Measurements from ENCODE around the gene HEPN1. TPM values are rescaled to one million over a fixed set of nuclear protein-coding genes. Genes with fewer than 3 reads are reported as not detected.
"Not testable (repeated sequence)": the region's sequence is repeated elsewhere in the genome, so short reads cannot be mapped to it uniquely, and the experiment has no call there.

Gene HEPN1
- total RNA-seq, 1 experiment from 2014 or later, result not detected

- DNase-seq (ENCODE audit: low spot score), result no peak
Observed at GRCh38 chr11:124942466-124943253, 23.6 kb downstream of the HEPN1 start.

- DNase-seq (ENCODE audit: low spot score), result no peak
Observed at GRCh38 chr11:124943254-124943616, 24.2 kb downstream of the HEPN1 start.

GRCh38 chr11:124943741-124944140 is 24.7 kb downstream of the HEPN1 start:
- DNase-seq (ENCODE audit: low spot score), result no peak

DNA sequence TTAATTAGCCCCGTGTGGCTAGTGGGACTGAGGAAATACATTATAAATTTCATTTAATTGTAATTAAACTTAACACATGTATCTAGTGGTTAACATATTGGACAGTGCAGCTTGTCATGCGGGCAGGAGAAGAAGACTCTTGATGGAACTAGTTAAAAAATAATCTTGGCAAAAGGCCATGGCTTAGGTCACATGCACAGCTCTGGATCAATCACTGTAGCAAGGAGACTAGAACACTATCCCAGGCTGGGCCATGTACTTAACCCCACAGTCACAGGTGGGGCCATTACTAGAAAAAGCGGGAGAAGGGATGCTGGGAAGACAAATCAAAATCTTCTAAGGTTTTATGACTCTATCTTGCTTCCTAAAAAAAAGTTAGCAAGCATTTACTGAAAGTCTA is 25.5 kb downstream of the HEPN1 start:
- DNase-seq (ENCODE audit: low spot score), result no peak

DNA sequence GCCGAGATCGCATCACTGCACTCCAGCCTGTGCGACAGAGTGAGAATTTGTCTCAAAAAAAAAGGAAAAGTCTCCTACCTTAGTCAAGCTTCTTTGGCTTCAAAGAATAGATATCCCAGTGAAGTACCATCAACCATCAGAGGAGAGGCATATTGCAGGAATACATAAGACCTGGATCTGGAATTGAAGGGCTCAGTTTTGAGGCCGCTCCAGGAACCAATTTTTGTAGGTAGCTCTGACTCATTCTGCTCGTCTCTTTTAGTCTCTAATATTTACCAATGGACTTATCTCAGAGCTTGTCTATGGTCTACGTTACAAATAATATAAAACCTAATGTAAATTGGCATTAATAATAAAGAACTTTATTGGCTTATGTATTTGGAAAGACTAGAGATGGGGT is 26.8 kb downstream of the HEPN1 start:
- no peak for DNase-seq (ENCODE audit: low spot score)

DNA sequence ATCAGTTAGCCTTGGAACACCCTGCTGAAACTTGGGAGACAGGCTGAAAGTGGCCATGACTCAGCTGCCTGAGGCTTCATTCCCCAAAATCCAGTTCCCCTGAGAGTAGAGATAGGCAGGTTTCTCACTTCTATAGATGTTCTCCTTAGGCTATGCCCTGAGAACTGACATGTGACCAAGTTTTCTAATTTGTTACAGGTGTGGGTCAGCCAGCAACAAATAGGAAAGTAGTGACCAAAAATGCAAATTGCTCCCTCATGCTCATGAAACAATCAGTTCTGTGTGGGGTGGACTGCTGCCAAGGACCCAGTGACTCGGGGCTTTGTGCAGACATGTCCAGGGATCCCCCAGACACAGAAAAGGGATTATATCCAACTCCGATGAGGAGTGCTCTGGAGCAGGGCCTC is 27.7 kb downstream of the HEPN1 start:
- DNase-seq (ENCODE audit: low spot score), result no peak

GRCh38 chr11:124950601-124951330 is 31.7 kb downstream of the HEPN1 start:
- DNase-seq (ENCODE audit: low spot score), result no peak

GRCh38 chr11:124951341-124951740 is 32.3 kb downstream of the HEPN1 start:
- no peak for DNase-seq (ENCODE audit: low spot score)

DNA sequence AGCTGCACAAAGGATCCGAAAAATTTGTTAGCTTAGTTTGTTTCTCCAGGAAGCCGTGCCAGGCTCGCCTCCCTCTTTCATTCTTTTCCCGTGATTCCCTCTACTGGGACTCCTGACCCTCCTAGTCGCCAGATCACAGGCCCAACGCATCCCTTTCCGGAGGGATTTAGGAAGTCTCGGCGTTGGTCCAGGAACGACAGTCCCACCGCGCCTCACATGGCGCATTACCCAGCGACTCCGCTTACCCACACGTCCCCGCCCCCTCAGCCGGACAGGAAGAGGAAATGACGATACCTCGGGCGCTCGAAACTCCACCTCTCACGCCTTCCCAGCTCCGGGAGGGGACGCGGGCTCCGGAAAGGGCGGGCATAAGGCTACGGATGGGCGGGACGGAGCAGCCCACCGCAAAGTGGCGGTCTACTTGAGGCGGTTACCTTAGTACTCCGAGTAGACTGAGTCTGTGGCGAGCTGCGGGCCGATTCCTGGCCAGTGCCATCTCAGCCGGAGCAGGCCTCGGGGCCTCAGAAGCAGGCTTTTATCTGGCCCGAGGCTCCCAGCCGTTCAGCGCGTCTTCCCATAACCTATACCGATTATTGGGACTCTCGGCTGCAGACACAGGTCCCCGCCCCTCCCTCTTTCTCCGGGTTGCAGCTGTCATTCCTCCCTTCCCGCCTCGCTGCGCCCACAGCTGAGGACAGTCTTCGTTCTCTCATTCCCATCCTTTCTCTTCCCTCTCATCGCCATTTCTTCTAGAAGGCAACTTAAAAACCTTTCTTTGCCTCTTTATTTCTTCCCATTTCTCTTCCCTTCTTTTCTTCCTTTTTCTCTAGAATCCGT is 34.9 kb downstream of the HEPN1 start, which contains the start of gene CCDC15:
Gene CCDC15, plus strand, starts transcription at position 450 of the 837 bp plus-strand sequence. CDS start 531 bp downstream, outside the sequence.
- DNase-seq (ENCODE audit: low spot score), result peak; percentile 99

- DNase-seq (ENCODE audit: low spot score), result no peak
Observed at GRCh38 chr11:124954590-124954955, 35.5 kb downstream of the HEPN1 start.

DNA sequence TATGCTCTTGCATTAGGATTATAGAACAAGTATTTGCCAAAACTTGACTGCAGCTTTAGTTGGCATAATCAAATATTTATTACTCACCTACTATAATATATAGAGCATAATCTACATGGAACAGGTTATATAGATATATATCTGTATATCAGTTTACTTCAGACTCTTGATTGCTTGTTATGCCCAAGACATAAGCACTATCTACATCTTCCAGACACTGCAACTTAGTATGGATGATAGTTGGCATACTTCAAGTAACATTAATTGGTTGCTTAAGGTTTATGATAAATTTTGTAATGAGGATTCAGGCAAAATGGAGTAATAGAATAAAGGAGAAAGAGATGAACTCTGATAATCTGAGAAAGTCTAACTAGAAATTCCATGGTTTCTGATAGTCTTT is 36.0 kb downstream of the HEPN1 start:
- no peak for DNase-seq (ENCODE audit: low spot score)

DNA sequence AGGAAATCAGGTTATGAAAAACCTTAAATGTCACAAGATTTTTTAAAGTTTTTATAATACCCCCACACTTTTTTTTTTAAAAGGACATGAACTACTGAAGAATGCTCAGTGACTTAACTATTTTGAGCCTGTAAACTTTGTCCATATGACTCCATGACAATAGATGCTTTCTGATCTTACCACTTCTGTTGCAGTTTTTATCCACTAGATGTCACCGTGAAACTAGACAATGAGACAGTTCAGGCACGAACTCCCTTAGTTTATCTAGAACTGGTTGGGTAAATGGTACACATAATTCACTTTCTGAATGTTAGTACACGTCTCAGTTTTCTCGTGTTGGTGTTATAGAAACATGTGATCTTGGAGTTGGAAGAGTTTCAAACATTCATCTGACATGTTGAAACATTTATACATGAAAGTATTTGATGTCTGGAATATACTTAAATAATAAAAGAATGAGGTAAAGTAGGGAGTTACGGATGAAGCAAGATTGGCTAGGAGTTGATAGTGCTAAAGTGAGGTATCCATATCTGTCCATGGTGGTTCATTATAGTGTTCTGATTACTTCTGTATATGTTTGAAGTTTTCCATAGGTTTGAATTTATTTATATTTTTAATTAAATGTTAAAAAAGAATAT is 43.0 kb downstream of the HEPN1 start:
- DNase-seq (ENCODE audit: low spot score), result peak; percentile 80

DNA sequence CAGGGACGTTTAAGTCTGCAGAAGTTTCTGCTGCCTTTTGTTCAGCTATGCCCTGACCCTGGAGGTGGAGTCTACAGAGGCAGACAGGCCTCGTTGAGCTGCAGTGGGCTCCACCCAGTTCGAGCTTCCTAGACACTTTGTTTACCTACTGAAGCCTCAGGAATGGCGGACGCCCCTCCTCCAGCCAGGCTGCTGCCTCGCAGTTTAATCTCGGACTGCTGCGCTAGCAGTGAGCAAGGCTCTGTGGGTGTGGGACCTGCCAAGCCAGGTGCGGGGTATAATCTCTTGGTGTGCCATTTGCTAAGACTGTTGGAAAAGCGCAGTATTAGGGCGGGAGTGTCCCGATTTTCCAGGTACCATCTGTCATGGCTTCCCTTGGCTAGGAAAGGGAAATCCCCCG is 49.1 kb downstream of the HEPN1 start:
- not testable (repeated sequence) for DNase-seq (ENCODE audit: low spot score)

Other genes with a start within 250 kb of the HEPN1 start
- gene SIAE, start 245.5 kb upstream of the HEPN1 start, total RNA-seq (2014; rRNA removed; shearing (Covaris generic)), result 18.7 and 22.8 TPM in 2 replicates
- gene SPA17, start 245.3 kb upstream of the HEPN1 start, total RNA-seq (2014; rRNA removed; shearing (Covaris generic)), result 18.6 and 22.4 TPM in 2 replicates
- gene NRGN, start 179.3 kb upstream of the HEPN1 start, total RNA-seq (2014; rRNA removed; shearing (Covaris generic)), result 7.1 and 9.4 TPM in 2 replicates
- gene VSIG2, start 167.0 kb upstream of the HEPN1 start, total RNA-seq (2014; rRNA removed; shearing (Covaris generic)), result not detected in 2 replicates
- 0.33 TPM in 1 of 2 replicates, not detected in the other for gene ESAM, start 157.0 kb upstream of the HEPN1 start, total RNA-seq (2014; rRNA removed; shearing (Covaris generic))
- 10.7 and 13.2 TPM in 2 replicates for gene MSANTD2, start 118.8 kb upstream of the HEPN1 start, total RNA-seq (2014; rRNA removed; shearing (Covaris generic))
- gene ROBO3, start 53.8 kb upstream of the HEPN1 start, total RNA-seq (2014; rRNA removed; shearing (Covaris generic)), result 8.9 and 9.4 TPM in 2 replicates
- 0.06 TPM in 1 of 2 replicates, not detected in the other for gene ROBO4, start 21.4 kb upstream of the HEPN1 start, total RNA-seq (2014; rRNA removed; shearing (Covaris generic))
- gene HEPACAM, start 16.8 kb downstream of the HEPN1 start, total RNA-seq (2014; rRNA removed; shearing (Covaris generic)), result not detected in 2 replicates
- 3.2 and 4.3 TPM in 2 replicates for gene CCDC15, start 35.0 kb downstream of the HEPN1 start, total RNA-seq (2014; rRNA removed; shearing (Covaris generic))
- 0.80 and 0.95 TPM in 2 replicates for gene SLC37A2, start 144.1 kb downstream of the HEPN1 start, total RNA-seq (2014; rRNA removed; shearing (Covaris generic))
- 34.3 and 38.1 TPM in 2 replicates for gene TMEM218, start 192.4 kb downstream of the HEPN1 start, total RNA-seq (2014; rRNA removed; shearing (Covaris generic))
- 0.04 and 0.10 TPM in 2 replicates for gene PKNOX2, start 245.5 kb downstream of the HEPN1 start, total RNA-seq (2014; rRNA removed; shearing (Covaris generic))

All from H4 (cell line).